ACC112 (cell line): Measurements from ENCODE around the gene SOCS3.
A peak's percentile ranks its signal among the peaks of the same experiment; 100 is the strongest.

Experiments used
- H2AFZ ChIP-seq: fragments of 200-600 bp; sonication (generic); one replicate; pipeline ENCODE4 v1.6.0; 2017; ENCODE audit warnings: antibody characterized with exemption, low read length; ENCODE audit not compliant: unreplicated experiment
- H3K27ac ChIP-seq: fragments of 200-600 bp; sonication (generic); 2 replicates; pipeline ENCODE4 v1.5.1; 2014; ENCODE audit warnings: low read depth, mild to moderate bottlenecking, antibody characterized with exemption, low read length, moderate library complexity
- H3K27me3 ChIP-seq: fragments of 200-600 bp; sonication (generic); 2 replicates; pipeline ENCODE4 v1.6.1; 2014; ENCODE audit warnings: mild to moderate bottlenecking, antibody characterized with exemption, low read length, moderate library complexity, mixed read lengths; ENCODE audit not compliant: insufficient read depth
- H3K36me3 ChIP-seq: fragments of 200-600 bp; sonication (generic); 2 replicates; pipeline ENCODE4 v1.6.1; 2016; ENCODE audit warnings: mild to moderate bottlenecking, antibody characterized with exemption, low read length, moderate library complexity, mixed read lengths; ENCODE audit not compliant: insufficient read depth
- H3K4me1 ChIP-seq: fragments of 200-600 bp; sonication (generic); one replicate; pipeline ENCODE4 v1.6.1; 2016; ENCODE audit warnings: low read length, mixed read lengths; ENCODE audit not compliant: insufficient read depth, unreplicated experiment, control insufficient read depth
- H3K4me3 ChIP-seq: fragments of 200-600 bp; sonication (generic); 2 replicates; pipeline ENCODE4 v1.5.1; 2014; ENCODE audit warnings: mild to moderate bottlenecking, low read depth, low read length
- H3K79me2 ChIP-seq: fragments of 200-600 bp; sonication (generic); one replicate; pipeline ENCODE4 v1.6.0; 2016; ENCODE audit warnings: low read length; ENCODE audit not compliant: control insufficient read depth, unreplicated experiment, insufficient read depth

The SOCS3 gene

DNA sequence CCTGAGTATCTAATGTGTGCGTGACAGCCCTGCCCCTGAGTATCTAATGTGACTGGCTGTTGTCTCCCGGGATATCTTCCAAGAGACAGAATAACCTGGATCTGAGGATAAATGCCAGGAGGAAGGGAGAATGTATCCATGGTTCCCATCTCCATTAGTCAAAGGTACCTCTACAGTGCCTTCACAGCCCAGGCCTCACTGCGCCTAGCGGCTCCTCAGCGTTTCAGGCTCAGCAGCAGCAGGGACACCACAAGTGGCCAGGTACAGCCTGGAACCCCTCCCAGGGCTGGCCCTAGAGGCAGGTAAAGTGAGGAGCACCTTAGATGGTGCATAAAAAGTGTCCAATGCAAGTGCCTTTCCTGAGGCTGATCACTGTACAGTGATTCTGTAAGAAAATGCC is 32.0 kb downstream of the SOCS3 start:
- no peaks in the 10 kb centered on the region for H3K36me3 ChIP-seq
- peak overlapping the region; percentile 93 for H3K27ac ChIP-seq
- no peaks in the 10 kb centered on the region for H3K79me2 ChIP-seq
- H2AFZ ChIP-seq = no peak overlapping the region
- peaks cover 58% of the 10 kb centered on the region for H3K4me1 ChIP-seq
- H3K4me3 ChIP-seq = no peak overlapping the region
- no peaks in the 10 kb centered on the region for H3K27me3 ChIP-seq

DNA sequence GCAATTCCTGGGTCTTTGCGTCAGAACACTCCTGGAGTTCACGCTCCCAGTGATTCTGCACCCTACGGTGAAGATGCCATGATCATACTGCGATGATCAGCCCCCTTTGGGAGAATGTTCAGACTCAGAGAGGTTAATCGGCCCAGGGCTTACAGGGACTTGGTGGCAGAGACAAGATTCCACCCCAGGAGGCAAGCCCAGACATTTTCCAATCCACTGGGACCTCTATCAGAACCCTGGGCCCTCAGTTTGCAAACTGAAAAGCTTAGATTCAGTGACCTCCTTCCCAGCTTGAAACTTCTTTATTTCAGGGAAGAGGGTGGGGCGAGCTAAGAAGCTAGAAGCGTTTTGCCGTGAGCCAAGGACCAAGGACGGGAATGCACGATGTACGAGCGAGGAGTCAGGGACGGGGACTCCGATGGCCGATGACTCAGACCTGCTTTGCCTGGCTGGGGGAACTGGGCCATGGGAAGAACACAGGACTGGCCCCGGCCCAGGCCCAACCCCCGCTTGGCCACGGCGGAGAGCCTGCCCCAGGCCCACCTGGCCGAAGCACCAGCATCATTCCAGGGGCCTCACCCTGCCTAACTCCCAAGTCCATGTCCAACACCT is 34.7 kb downstream of the SOCS3 start:
- Histone ChIP-seq H2AFZ (peak overlapping the region; percentile 10), H3K36me3 (no peaks in the 10 kb centered on the region), H3K27ac (peak overlapping the region; percentile 93)

GRCh38 chr17:78324391-78325075 is 35.3 kb downstream of the SOCS3 start:
- no peaks in the 10 kb centered on the region for H3K27me3 ChIP-seq
- H3K4me1 ChIP-seq = peaks cover 52% of the 10 kb centered on the region
- H3K4me3 ChIP-seq = peak overlapping the region; percentile 12; the same call in 1 of the 2 replicates
- H3K27ac ChIP-seq = peak overlapping the region; percentile 93
- H3K79me2 ChIP-seq = no peaks in the 10 kb centered on the region
- no peaks in the 10 kb centered on the region for H3K36me3 ChIP-seq
- peak overlapping the region; percentile 10 for H2AFZ ChIP-seq

More for the DNA sequence above, 34.7 kb downstream of the SOCS3 start:
- H3K27me3 ChIP-seq = no peaks in the 10 kb centered on the region
- no peaks in the 10 kb centered on the region for H3K79me2 ChIP-seq
- H3K4me1 ChIP-seq = peaks cover 57% of the 10 kb centered on the region
- H3K4me3 ChIP-seq = peak overlapping the region; percentile 12; the same call in 1 of the 2 replicates

GRCh38 chr17:78323826-78324390 is 36.0 kb downstream of the SOCS3 start:
- Histone ChIP-seq H3K36me3 (no peaks in the 10 kb centered on the region), H3K4me3 (no peak overlapping the region), H2AFZ (peak overlapping the region; percentile 10), H3K27me3 (no peaks in the 10 kb centered on the region), H3K4me1 (peaks cover 45% of the 10 kb centered on the region), H3K27ac (peak overlapping the region; percentile 93), H3K79me2 (no peaks in the 10 kb centered on the region)

GRCh38 chr17:78322858-78323455 is 36.9 kb downstream of the SOCS3 start:
- Histone ChIP-seq H3K4me3 (no peak overlapping the region), H3K27ac (peak overlapping the region; percentile 93), H3K36me3 (no peaks in the 10 kb centered on the region), H2AFZ (no peak overlapping the region), H3K27me3 (no peaks in the 10 kb centered on the region), H3K79me2 (no peaks in the 10 kb centered on the region), H3K4me1 (peaks cover 40% of the 10 kb centered on the region)

DNA sequence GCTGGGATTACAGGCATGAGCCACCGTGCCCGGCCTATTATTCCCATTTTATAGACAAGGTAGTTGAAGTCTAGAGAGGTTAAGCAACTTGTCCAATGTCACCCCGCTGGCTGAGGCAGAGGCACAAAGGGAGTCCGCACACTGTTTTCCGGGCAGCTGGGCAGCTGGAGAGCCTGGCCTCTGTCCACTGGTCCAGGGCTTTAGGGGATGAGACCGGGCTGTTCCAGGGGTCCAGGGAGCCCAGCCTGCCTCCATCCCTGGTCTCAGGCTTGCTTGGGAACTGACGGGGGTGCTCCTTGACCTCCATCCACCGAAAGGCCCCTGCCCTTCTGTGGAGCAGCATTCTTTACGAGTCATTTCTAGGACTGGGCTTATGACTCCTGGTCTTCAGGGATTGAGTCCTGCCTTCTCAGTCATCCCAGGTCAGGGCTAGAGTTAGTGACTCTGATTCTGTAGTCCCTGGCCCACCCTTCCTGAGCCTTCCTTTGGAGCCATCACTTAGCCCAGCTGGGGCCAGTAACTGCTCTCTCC is 37.5 kb downstream of the SOCS3 start:
- Histone ChIP-seq H2AFZ (no peak overlapping the region), H3K27me3 (no peaks in the 10 kb centered on the region), H3K4me3 (no peak overlapping the region), H3K4me1 (peaks cover 44% of the 10 kb centered on the region), H3K79me2 (no peaks in the 10 kb centered on the region), H3K36me3 (no peaks in the 10 kb centered on the region), H3K27ac (peak overlapping the region; percentile 93)

DNA sequence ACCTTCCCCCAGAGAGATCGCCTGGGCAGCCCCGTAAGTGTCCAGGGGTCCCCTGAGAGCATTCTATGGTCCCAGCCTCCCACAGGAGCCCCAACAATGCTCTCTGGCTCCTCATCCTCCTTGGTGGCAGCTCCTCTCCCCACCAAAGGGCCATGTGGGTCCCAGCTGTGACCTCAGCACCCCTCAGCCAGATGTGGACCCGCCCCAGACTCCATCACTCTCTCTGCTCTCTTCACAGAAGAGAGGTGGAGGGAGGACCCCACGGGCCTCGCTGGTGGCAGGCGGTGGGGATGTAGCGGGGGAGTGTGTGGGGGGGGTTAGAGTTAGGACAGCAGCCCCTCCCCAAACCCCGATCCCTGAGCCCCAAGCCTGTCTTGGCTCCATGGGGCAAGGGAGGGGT is 41.0 kb downstream of the SOCS3 start:
- H3K27ac ChIP-seq = no peak overlapping the region
- H3K27me3 ChIP-seq = no peaks in the 10 kb centered on the region
- H2AFZ ChIP-seq = no peak overlapping the region
- H3K79me2 ChIP-seq = no peaks in the 10 kb centered on the region
- no peak overlapping the region for H3K4me3 ChIP-seq
- no peaks in the 10 kb centered on the region for H3K36me3 ChIP-seq
- H3K4me1 ChIP-seq = peaks cover 52% of the 10 kb centered on the region

DNA sequence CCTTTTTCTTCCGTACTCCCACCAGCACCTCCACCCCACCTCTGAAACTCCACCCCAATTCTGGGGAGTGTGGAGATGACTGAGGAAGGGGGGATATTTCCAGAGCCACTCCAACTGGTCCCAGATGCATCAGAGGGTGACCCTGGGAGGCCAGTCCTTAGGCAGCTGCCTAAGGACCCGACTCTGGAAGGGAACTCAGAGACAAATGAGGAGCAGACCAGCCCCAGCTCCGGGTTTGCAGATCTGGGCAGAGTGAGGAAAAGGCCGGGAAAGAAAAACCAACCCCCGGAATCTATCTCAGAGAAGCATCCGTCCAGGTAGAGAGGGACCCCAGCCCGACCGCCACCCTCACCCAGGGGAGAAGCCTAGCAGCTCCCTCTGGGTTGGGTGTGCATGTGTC is 41.5 kb downstream of the SOCS3 start:
- H3K79me2 ChIP-seq = no peaks in the 10 kb centered on the region
- H3K4me3 ChIP-seq = no peak overlapping the region
- no peak overlapping the region for H3K27ac ChIP-seq
- no peak overlapping the region for H2AFZ ChIP-seq
- H3K4me1 ChIP-seq = peaks cover 49% of the 10 kb centered on the region
- H3K27me3 ChIP-seq = no peaks in the 10 kb centered on the region
- H3K36me3 ChIP-seq = no peaks in the 10 kb centered on the region

GRCh38 chr17:78317794-78318400 is 42.0 kb downstream of the SOCS3 start:
- Histone ChIP-seq H2AFZ (no peak overlapping the region), H3K4me1 (peaks cover 44% of the 10 kb centered on the region)

More at GRCh38 chr17:78317794-78318400, 42.0 kb downstream of the SOCS3 start:
- no peak overlapping the region for H3K27ac ChIP-seq
- H3K4me3 ChIP-seq = no peak overlapping the region
- no peaks in the 10 kb centered on the region for H3K79me2 ChIP-seq
- H3K27me3 ChIP-seq = no peaks in the 10 kb centered on the region
- no peaks in the 10 kb centered on the region for H3K36me3 ChIP-seq
